ENCODE data around the gene AKR1B15.
A peak's percentile ranks its signal among the peaks of the same experiment; 100 is the strongest.
"Not testable (repeated sequence)": the region's sequence is repeated elsewhere in the genome, so short reads cannot be mapped to it uniquely, and the experiment has no call there.

AKR1B15 gene

GRCh38 chr7:134532180-134532953 lies 16.5 kb upstream of the AKR1B15 start:
- FAIRE-seq: no peak
- no peak for DNase-seq (ENCODE audit: extremely low spot score, insufficient read length, low read depth)

GRCh38 chr7:134532954-134533218 lies 16.0 kb upstream of the AKR1B15 start:
- DNase-seq (ENCODE audit: extremely low spot score, insufficient read length, low read depth) (no peak), FAIRE-seq (no peak)

GRCh38 chr7:134533288-134533771 lies 15.6 kb upstream of the AKR1B15 start:
- no peak for FAIRE-seq

GRCh38 chr7:134534633-134535032 lies 14.3 kb upstream of the AKR1B15 start:
- no peak for DNase-seq (ENCODE audit: extremely low spot score, insufficient read length, low read depth)
- no peak for FAIRE-seq

More at GRCh38 chr7:134533288-134533771, 15.6 kb upstream of the AKR1B15 start:
- DNase-seq (ENCODE audit: extremely low spot score, insufficient read length, low read depth): no peak

GRCh38 chr7:134535272-134535918 lies 13.5 kb upstream of the AKR1B15 start:
- DNase-seq (ENCODE audit: extremely low spot score, insufficient read length, low read depth): no peak
- no peak for FAIRE-seq

GRCh38 chr7:134535919-134536299 lies 13.0 kb upstream of the AKR1B15 start:
- DNase-seq (ENCODE audit: extremely low spot score, insufficient read length, low read depth): no peak
- no peak for FAIRE-seq

GRCh38 chr7:134536558-134536957 lies 12.4 kb upstream of the AKR1B15 start:
- not testable (repeated sequence) for DNase-seq (ENCODE audit: extremely low spot score, insufficient read length, low read depth); FAIRE-seq

GRCh38 chr7:134537273-134537781 lies 11.6 kb upstream of the AKR1B15 start:
- FAIRE-seq; DNase-seq (ENCODE audit: extremely low spot score, insufficient read length, low read depth): not testable (repeated sequence)

- DNase-seq (ENCODE audit: extremely low spot score, insufficient read length, low read depth): no peak
- FAIRE-seq: no peak
These were observed 9.4 kb upstream of the AKR1B15 start for GRCh38 chr7:134539380-134540004.

GRCh38 chr7:134541501-134542194 lies 7.3 kb upstream of the AKR1B15 start:
- FAIRE-seq: not testable (repeated sequence)

GRCh38 chr7:134542195-134542771 lies 6.6 kb upstream of the AKR1B15 start:
- FAIRE-seq (no peak), DNase-seq (ENCODE audit: extremely low spot score, insufficient read length, low read depth) (no peak)

More at GRCh38 chr7:134541501-134542194, 7.3 kb upstream of the AKR1B15 start:
- DNase-seq (ENCODE audit: extremely low spot score, insufficient read length, low read depth): not testable (repeated sequence)

GRCh38 chr7:134545380-134545779 lies 3.5 kb upstream of the AKR1B15 start:
- DNase-seq (ENCODE audit: extremely low spot score, insufficient read length, low read depth): no peak
- FAIRE-seq: no peak

GRCh38 chr7:134545918-134546317 lies 3.0 kb upstream of the AKR1B15 start:
- FAIRE-seq: no peak
- DNase-seq (ENCODE audit: extremely low spot score, insufficient read length, low read depth): no peak

GRCh38 chr7:134546955-134547354 lies 2.0 kb upstream of the AKR1B15 start:
- DNase-seq (ENCODE audit: extremely low spot score, insufficient read length, low read depth): no peak
- FAIRE-seq: no peak

GRCh38 chr7:134547397-134548054 lies 1.4 kb upstream of the AKR1B15 start:
- peak; percentile 74 for FAIRE-seq
- DNase-seq (ENCODE audit: extremely low spot score, insufficient read length, low read depth): peak; percentile 39

- DNase-seq (ENCODE audit: extremely low spot score, insufficient read length, low read depth) (no peak), FAIRE-seq (no peak)
These were observed 456 bp downstream of the AKR1B15 start for GRCh38 chr7:134549366-134549765.

GRCh38 chr7:134552105-134552504 lies 3.2 kb downstream of the AKR1B15 start:
- FAIRE-seq (no peak), DNase-seq (ENCODE audit: extremely low spot score, insufficient read length, low read depth) (no peak)

GRCh38 chr7:134553976-134554375 lies 5.1 kb downstream of the AKR1B15 start:
- DNase-seq (ENCODE audit: extremely low spot score, insufficient read length, low read depth): no peak
- no peak for FAIRE-seq

- no peak for DNase-seq (ENCODE audit: extremely low spot score, insufficient read length, low read depth)
- no peak for FAIRE-seq
These were observed 5.6 kb downstream of the AKR1B15 start for GRCh38 chr7:134554417-134554966.
